GM12873 (cell line): ENCODE measurements around the gene MKS1.

Experiments used
- TF ChIP-seq, protein P1 (sequence below): IDR thresholded peaks from 2 replicates; pipeline ENCODE4 v1.5.1; 2012; ENCODE audit warnings: low read depth, mild to moderate bottlenecking, moderate library complexity, low read length, control low read depth; ENCODE audit not compliant: insufficient read depth; ENCODE audit errors: missing control alignments

The MKS1 gene

DNA sequence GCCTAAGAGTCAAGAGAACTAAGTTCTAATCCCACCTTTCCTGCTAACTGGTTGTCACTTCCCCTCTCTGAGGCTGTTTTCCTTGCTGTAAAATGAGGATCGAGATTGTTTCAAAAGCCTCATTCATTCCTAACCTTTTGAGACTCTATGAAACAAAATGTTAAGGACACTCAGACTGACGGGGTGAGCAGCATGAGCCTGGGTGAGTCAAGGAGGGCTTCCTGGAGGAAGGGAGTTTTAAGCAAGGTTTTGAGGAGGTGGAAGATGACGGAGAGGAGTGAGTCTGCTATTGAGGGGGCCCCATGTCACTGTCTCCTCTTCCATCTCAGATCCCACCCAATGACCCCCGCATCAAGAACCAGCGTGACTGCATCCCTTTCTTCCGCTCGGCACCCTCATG, 22.4 kb downstream of the MKS1 start:
- TF ChIP-seq, protein P1, sequence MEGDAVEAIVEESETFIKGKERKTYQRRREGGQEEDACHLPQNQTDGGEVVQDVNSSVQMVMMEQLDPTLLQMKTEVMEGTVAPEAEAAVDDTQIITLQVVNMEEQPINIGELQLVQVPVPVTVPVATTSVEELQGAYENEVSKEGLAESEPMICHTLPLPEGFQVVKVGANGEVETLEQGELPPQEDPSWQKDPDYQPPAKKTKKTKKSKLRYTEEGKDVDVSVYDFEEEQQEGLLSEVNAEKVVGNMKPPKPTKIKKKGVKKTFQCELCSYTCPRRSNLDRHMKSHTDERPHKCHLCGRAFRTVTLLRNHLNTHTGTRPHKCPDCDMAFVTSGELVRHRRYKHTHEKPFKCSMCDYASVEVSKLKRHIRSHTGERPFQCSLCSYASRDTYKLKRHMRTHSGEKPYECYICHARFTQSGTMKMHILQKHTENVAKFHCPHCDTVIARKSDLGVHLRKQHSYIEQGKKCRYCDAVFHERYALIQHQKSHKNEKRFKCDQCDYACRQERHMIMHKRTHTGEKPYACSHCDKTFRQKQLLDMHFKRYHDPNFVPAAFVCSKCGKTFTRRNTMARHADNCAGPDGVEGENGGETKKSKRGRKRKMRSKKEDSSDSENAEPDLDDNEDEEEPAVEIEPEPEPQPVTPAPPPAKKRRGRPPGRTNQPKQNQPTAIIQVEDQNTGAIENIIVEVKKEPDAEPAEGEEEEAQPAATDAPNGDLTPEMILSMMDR = no peak

DNA sequence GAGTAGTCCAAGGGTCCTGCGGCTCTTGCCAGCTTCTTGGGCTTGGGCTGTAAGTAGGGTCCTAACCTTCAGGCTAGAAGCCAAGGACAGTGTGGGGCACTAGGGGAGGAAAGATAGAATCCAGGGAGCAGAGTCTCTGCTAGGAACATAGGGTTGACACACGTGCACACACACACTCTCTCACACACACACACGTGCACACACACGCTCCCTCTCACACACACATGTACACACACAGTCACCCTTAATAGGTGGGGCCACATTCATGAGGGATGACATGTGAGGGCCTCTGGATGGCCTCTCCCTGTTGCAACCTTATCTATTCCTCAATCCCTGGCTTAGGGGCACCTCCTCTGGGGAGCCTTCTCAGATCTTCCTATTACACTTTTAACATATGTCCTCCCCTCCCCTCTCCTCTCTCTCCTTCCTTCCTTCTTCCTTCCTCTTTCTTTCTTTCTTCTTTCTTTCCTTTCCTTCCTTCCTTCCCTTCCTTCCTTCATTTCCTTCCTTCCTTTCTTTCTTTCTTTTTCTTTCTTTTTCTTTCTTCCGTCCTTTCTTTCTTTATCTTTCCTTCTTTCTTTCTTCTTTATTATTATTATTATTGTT, 23.4 kb downstream of the MKS1 start:
- TF ChIP-seq, protein P1 = no peak

DNA sequence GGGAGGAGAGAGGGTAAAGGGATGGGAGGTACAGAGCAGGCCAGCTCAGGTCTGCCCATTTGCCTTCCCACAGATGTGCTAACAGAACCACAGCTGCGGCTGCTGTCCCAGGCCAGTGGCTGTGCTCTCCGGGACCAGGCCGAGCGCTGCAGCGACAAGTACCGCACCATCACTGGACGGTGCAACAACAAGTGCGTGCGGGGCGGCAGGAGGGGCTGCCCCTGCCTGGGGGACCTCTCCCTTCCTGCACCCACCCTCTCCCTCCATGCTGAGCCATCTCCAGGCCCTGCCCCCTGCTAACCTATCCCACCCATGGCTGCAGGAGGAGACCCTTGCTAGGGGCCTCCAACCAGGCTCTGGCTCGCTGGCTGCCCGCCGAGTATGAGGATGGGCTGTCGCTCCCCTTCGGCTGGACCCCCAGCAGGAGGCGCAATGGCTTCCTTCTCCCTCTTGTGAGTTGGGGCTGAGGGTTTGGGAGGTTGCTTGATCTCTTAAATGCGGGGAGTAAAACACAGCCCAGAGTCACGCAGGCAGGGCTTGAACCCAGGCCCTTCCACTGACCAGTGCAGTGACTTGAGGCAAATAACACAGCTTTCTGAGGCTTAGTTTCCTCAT, 25.3 kb downstream of the MKS1 start:
- TF ChIP-seq, protein P1 = no peak

DNA sequence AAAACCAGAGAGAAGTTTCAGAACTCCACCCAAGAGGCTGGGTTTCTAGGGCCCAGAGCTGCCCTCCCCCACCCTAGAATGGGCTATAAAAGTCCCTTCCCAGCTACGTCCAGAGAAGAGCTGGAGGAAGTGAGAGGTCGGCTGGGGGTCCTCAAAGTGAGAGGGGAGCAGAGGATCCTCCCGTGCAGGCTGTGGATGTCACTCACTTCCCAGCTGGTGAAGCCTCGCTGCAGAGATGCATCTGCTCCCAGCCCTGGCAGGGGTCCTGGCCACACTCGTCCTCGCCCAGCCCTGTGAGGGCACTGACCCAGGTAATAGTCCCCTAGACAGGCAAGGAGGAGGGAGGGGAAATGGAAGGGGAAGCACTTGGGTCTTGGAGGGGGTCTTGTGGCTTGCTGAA, 26.4 kb downstream of the MKS1 start, which contains the start of gene EPX:
TSS of gene EPX (plus strand) at position 115 of the 400 bp plus-strand sequence. CDS start at position 236, 121 bp downstream.
- TF ChIP-seq, protein P1 = no peak

DNA sequence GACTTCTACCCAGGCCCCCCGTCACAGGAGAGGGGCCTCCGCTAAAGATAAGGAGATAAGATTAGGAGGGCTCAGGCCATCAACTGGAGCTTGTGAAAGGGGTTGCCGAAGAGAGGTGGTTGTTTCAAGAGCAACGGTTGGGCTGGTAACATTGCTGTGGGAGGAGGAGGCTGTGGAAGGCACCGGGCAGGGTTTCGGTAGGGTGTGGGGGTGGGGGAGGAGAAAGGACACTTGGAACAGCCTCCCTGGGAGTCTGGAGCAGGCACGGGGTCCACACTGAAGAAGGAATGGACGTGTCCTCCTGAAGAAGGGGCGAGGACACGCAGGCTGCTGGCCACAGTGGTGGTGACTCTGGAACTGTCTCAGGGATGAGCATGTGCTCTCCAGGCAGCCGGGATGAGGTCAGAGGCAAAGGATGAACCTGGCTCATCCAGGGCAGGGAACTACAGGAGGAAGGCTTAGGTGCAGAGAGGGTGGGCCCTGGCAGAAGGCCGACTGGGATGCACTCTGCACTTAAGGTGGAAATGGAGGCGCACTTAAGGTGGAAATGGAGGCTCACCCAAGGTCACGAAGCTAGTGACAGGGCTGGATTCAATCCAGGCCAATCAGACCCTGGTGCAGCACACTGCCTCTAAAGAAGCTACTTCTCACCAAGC, 27.7 kb downstream of the MKS1 start:
- TF ChIP-seq, protein P1 = no peak

DNA sequence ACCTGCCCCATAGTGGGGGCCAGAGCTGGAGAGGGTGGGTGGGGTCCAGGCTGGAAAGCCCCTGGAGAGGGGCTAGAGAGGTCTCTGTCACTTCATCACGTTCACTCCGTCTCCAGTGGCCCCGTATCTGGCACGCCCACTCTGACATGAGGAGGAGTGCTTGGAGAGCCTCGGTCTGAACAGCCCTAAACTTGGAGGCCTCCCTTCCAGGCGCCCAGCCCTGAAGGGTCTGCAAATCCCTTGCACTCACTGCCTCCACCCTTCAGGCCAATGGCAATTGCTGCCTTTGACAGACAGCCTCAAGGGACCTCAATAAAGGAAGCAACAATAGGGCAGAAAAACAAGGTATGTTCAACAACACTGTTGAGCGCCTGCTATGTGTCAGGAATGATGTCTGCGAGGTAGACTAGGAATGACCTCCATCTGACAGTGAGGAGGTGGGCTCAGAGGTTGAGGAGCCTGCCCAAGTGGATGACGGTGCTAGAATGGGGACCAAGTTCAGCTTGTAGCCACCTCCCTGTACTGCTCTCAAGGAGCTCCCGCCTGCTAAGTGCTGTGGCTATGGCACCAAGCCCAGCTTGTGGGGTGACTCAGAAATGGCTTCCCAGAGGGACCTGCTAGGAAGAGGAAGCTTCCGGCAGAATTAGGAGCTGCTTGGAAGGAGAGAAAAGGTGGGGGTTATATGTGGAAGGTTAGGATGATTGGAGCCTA, 29.5 kb downstream of the MKS1 start:
- TF ChIP-seq, protein P1 = no peak

DNA sequence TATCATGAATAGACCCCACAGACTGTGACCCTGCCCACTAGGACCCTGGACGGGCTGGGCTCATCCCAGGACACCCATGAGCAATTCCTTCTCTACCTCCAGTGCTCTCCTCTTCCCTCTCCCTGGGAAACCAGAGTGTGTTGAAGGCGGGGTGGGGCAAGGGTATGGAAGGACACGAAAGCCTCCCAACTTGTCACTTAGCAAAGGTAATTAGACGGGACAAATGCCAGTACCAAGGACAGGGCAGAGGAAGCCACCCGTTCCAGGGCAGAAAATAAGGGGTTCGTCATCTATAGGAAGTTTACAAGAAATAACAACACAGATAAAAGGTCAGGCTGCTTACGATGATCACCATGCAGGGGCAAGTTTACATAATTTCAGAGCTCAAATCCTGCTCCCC, 31.4 kb downstream of the MKS1 start:
- TF ChIP-seq, protein P1 = no peak
